Kidney tubule cell (primary cell): ENCODE measurements around the gene WIZ.

Experiments used
- DNase-seq: peaks from one replicate; pipeline ENCODE4 v3.0.0-alpha.2; 2018; ENCODE audit warnings: low spot score

WIZ gene

GRCh38 chr19:15466851-15467733 lies 17.3 kb upstream of the WIZ start:
- peak; percentile 22 for DNase-seq

GRCh38 chr19:15464394-15465385 lies 14.9 kb upstream of the WIZ start, which contains the start of gene RASAL3:
Gene RASAL3, minus strand, starts transcription at chr19:15464544. Its CDS starts 186 bp downstream, at chr19:15464358.
- DNase-seq: no peak

- DNase-seq: no peak
These were observed 14.2 kb upstream of the WIZ start for GRCh38 chr19:15463861-15464371.

DNA sequence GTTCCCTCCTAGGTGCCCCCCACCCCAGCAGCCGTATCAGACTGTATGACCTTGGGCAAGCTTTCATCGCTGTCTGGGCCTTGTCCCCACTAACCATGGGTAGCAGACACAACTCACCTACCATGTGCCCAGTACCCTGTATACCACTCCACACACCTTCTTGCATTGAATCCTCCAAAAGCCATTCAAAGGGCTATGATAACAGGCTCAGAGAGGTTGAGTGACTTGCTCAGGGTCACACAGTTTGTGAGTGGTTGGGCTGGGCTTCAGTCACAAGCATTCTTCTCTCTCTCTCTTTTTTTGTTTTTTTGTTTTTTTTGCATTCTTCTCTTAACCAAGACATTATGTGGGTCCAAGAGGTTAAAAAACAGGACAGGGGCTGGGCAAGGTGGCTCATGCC lies 11.9 kb upstream of the WIZ start:
- DNase-seq: no peak

- DNase-seq: no peak
These were observed 8.1 kb upstream of the WIZ start for GRCh38 chr19:15457701-15458484.

GRCh38 chr19:15456871-15457700 lies 7.3 kb upstream of the WIZ start:
- DNase-seq: peak; percentile 39

GRCh38 chr19:15456441-15456840 lies 6.7 kb upstream of the WIZ start:
- no peak for DNase-seq

DNA sequence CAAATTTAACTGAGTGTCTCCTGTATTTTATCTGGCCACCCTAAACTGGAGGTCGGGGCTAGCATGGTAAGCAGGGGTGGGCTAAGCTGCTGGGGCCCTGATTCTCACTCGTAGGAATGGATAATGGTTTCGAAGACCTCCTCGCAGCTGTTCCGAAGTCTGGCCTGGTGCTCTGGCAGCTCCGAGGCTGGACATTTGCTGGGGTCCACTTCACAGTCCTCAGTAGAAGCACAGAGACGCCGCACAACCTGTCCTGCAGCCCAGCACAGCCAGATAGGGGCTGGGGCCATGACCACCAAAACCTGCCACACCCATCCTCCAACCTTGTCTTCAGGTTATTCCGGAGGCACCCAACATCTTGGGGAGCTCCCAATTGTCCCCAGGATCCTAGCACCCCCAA lies 6.2 kb upstream of the WIZ start:
- no peak for DNase-seq

- DNase-seq: no peak
These were observed 4.4 kb upstream of the WIZ start for GRCh38 chr19:15453906-15454860.

GRCh38 chr19:15453091-15453578 lies 3.4 kb upstream of the WIZ start:
- no peak for DNase-seq

GRCh38 chr19:15452111-15453047 lies 2.6 kb upstream of the WIZ start:
- peak; percentile 59 for DNase-seq

DNA sequence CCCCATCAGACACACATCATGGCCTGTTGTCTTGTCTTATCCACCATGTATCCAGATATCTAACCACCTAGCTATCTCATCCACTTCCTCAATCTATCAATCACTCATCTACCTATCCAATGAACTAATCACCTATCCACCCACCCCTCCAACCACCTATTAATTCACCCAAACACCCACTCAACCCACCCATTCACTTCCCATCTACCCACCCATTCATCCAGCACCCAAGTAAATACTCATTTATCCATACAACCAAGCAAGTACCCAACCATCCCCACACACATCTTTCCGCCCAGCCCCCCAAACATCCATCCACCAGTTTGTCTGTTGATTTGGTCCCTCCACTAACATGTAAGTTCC lies 753 bp upstream of the WIZ start:
- no peak for DNase-seq

DNA sequence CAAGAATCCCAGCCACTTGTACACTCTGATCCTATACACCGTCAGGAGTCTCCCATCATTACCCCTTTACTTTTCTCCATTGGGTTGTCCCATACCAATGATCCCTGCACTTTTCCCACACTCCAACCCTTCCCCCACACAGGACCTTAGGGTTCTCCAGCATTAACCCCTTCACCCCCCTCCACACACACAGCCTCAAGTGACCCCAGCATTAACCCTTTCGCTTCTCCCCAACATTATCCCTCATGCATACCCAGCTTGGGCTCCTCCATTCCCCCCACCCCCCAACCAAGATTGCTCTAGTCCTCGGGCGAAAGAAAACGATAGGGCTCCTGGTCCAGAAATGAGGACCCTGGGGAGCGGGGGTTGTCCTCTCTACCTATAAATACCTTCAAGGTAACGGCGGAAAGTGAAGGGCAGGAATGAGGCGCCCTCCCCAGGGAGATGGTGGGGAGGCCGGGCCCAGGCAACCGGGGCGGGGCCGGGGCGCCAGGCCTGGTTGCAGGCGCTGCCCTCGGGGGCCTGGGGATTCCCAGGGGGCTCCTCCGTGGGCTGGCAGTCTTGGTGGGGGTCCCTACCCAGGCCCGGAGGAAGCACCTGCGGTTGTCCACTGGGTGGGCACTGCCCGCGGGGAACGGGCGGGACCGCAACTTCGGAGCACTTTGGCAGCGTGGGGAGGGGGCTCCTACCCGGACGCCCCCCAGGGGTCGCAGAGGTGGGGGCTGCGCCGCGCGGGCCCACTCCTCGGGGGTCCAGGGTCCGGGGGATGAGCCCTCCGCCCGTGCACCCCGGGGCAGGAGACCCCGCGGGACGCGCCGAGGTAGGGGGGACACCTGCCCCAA lies 757 bp downstream of the WIZ start:
- DNase-seq: no peak

GRCh38 chr19:15448044-15448777 lies 1.5 kb downstream of the WIZ start:
- DNase-seq: no peak

DNA sequence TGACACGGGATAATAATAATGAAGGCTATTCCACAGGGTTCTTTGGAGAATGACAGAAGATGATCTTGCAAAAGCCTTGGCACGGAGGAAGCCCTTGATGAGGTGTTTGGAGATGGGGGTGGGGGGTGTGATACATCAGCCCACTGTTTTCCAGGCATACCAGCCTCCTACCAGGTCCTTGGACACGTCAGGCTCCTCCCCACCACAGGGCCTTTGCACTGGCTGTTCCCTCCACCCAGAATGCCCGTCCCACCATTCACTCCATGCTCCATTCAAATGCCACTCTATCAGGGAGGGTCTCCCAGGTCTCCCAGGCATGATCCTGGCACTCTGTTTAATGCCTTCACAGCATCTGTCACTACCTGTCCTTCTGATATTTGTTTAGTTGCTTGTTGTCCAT lies 2.7 kb downstream of the WIZ start:
- no peak for DNase-seq

- DNase-seq: no peak
These were observed 3.9 kb downstream of the WIZ start for GRCh38 chr19:15445807-15446376.
